HG02943 (cell line): ENCODE data around the gene SLC37A1.

ENCODE experiments used
- ATAC-seq: cut with Tn5 transposase; IDR thresholded peaks from one replicate; pipeline ENCODE4 v1.9.1; 2021; ENCODE audit warnings: mild to moderate bottlenecking, low read depth, moderate library complexity; ENCODE audit not compliant: unreplicated experiment

The SLC37A1 gene

GRCh38 chr21:42476388-42477331, 37.0 kb upstream of the SLC37A1 start:
- no peak for ATAC-seq

- no peak for ATAC-seq
Measured at GRCh38 chr21:42478504-42478903, 35.1 kb upstream of the SLC37A1 start.

- no peak for ATAC-seq
Measured at GRCh38 chr21:42479582-42479981, 34.1 kb upstream of the SLC37A1 start.

DNA sequence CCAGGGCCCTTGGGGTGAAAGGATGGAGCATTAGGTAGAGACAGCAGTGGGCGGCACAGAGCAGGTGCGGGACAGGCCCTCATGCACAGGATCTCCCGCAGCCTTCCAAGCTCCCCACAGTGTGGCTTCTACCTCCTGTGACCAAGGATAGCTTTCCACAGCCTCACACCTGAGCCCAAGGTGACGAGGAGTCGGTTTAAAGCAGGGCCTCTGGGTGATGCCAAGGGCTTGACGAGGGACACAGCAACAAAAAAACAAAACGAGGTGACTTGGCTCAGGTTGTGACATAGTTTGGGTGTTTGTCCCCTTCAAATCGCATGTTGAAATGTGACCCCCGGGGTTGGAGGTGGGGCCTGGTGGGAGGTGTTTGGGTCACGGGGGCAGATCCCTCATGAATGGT, 32.9 kb upstream of the SLC37A1 start:
- no peak for ATAC-seq

DNA sequence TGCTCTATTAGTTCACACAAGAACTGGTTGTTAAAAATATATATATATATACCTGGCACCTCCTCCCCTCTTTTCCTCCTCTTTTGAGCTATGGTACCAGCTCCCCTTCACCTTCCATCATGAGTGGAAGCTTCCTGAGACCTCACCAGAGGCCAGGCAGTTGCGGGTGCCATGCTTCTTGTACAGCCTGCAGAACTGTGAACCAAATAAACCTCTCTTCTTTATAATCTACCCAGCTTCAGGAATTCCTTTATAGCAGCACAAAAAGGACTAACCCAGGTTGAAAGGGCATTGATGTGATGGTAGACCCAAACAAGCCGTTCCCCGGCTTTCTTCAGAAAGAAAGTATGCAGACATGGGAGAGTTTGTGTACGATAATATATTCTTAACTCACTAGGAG, 32.5 kb upstream of the SLC37A1 start:
- ATAC-seq = no peak

GRCh38 chr21:42484966-42485365, 28.7 kb upstream of the SLC37A1 start:
- ATAC-seq = no peak

DNA sequence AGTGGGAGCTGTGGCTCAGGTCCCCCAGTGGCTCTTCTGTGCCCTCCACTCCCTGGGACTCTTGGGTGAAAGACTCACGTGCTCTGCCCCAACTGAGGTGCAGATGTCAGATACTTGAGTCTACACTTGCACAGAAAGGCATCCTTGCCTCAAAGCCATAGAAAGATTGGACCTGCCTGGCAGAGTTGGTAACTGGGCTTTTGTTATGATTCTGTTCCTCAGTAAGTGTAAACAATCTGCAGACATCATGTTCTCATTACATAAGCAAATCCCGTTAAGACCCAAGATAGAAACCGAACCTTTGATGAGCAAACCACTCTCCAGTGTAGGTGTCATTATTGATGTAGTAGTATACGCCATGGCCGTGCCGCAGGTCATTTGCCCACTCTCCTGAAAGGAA, 27.6 kb upstream of the SLC37A1 start:
- no peak for ATAC-seq

GRCh38 chr21:42486531-42486930, 27.1 kb upstream of the SLC37A1 start:
- ATAC-seq = no peak

DNA sequence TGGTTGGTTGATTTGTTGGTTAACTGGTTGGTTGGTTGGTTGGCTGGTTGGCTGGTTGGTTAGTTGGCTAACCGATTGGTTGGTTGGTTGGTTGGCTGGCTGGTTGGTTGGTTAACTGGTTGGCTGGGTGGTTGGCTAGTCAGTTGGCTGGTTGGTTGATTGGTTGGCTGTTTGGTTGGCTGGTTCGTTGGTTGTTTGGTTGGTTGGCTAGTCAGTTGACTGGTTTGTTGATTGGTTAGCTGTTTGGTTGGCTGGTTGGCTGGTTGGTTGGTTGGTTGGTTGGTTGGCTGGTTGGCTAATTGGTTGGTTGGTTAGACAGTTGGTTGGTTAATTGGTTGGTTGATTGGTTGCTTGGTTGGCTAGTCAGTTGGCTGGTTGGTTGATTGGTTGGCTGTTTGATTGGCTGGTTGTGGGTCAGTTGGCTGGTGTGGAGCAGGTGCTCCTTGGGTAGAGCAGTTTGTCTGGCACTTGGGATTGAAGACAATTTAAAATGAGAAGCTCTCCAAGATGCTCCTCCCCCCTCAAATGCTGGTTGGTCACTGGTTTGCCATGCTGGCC, 24.6 kb upstream of the SLC37A1 start:
- ATAC-seq = no peak

- no peak for ATAC-seq
Measured at GRCh38 chr21:42489991-42490390, 23.7 kb upstream of the SLC37A1 start.

DNA sequence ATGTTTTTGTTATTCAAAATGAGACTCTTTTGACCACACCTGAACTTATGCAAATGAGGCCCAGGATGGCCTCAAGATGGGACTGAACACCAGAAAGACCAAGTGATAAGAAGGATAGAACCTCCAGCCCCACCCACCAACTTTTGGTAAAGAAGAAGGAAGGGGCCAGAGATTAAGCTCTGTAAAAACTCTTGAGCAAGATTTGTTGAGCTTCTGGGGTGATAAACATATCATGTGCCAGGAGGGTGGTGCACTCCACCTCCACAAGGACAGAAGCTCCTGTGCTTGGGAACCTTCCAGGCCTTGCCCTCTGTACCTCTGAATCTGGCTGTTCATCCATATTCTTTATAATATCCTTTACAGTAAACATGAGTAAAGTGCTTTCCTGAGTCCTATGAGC, 22.9 kb upstream of the SLC37A1 start:
- ATAC-seq = no peak

GRCh38 chr21:42491328-42491727, 22.3 kb upstream of the SLC37A1 start:
- no peak for ATAC-seq

GRCh38 chr21:42492201-42492600, 21.5 kb upstream of the SLC37A1 start:
- ATAC-seq = no peak

DNA sequence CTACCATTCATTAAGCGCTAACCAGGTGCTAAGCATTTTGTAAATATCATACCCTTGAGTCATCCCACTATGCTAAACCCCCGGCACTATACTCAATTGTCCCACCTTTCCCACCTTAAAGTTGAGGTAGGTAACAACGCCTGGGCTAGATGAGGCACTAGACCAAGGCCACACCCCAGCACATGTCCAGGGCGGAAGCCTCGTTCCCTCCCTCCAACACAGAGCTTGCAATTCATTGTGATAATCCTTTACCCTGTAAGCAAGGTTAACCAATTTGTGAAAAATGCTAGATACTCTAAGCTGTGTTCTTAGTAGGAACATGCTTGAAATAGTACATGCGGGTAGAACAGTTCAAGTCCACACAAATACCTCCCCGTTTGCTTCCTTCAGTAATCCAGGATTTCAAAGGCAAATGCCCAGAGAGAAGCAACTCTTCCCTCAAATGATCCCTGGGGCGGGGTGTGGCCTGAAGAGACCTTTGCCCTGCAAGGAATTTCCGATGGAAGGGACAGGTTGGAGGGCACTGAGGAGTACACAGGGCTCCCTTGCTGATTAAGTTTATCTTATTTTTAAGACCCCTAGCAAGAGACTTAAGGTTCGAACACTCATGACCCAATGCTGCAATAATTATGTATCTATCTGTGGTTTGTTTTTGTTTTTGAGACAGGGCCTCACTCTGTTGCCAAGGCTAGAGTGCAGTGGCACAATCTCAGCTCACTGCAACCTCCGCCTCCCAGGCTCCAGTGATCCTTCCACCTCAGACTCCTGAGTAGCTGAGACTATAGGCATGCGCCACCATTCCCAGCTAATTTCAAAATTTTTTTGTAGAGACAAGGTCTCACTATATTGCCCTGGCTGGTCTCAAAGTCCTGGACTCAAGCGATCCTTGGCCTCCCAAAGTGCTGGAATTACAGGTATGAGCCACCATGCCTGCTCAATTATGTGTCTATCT, 20.3 kb upstream of the SLC37A1 start:
- ATAC-seq = no peak

- ATAC-seq = no peak
Measured at GRCh38 chr21:42495027-42495426, 18.6 kb upstream of the SLC37A1 start.

GRCh38 chr21:42495765-42496119, 17.9 kb upstream of the SLC37A1 start:
- no peak for ATAC-seq

- ATAC-seq = peak; percentile 95
Measured at GRCh38 chr21:42496120-42496838, 17.4 kb upstream of the SLC37A1 start, which contains the start of gene RSPH1. Gene RSPH1 (minus strand): TSS chr21:42496224. CDS start chr21:42496186, 38 bp downstream.

GRCh38 chr21:42496839-42497202, 16.8 kb upstream of the SLC37A1 start:
- ATAC-seq = no peak

GRCh38 chr21:42498012-42498411, 15.6 kb upstream of the SLC37A1 start:
- no peak for ATAC-seq

- no peak for ATAC-seq
Measured at GRCh38 chr21:42499444-42500112, 14.1 kb upstream of the SLC37A1 start.
